Medulla oblongata (tissue), 1 donor: ENCODE measurements around the gene NARS2.
"Not testable (repeated sequence)": the region's sequence is repeated elsewhere in the genome, so short reads cannot be mapped to it uniquely, and the experiment has no call there.

Source experiments
- DNase-seq: peaks from one replicate; pipeline ENCODE4 v3.0.0-alpha.2; 2015; ENCODE audit errors: extremely low spot score

Gene NARS2

DNA sequence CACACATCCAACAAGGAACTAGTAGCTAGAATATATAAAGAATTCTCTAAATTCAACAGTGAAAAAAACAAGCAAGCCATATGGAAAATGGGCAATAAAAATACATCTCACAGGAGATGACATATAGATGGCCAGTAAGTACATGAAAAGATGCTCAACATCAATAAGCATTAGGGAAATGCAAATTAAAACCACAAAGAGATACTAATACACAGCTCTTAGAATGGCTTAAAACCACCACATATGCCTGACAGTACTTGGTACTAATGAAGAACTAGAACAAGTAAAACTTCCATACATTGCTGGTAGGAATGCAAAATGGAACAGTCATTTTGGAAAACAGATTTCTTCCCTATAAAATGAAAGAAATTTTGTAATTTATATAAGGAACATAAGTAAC, 85.5 kb downstream of the NARS2 start:
- DNase-seq: no peak

DNA sequence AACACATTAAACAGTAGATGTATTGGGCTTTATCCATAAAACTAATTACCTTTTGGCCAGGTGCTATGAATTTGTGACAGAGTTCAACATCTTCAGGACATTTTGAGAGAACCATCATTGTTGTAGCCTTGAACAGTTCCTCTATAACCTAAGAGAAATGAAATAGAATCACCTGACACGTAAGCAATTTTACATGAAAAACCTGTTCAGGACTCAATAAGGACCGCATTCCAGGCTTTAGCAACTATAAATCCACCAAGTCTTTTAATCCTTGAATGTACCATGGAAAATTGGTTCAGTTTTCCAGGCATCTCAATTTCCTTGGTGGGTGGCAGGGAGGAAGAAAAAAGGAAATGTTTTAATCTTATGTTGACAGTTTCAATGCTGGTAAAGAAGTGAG, 96.1 kb downstream of the NARS2 start:
- DNase-seq: no peak

DNA sequence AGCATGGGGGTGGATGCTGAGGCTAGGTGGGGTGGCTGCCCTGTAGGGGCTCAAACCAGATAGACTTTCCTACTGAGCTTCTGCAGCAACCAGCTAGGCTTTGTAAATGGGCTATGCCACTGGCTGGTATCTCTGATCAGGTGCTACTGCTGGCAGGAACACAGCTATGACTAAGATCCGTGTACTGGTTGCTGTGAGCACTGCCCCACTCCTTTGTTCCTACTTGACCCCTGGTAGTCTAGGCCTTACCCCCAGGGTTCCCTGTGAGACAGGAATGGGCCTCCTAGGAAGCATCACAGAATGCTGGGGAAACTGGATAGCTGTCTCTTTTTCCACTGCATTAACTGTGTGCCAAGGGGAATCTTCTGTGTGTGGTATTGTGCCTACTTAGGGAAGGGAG, 98.6 kb downstream of the NARS2 start:
- peak; percentile 6 for DNase-seq

DNA sequence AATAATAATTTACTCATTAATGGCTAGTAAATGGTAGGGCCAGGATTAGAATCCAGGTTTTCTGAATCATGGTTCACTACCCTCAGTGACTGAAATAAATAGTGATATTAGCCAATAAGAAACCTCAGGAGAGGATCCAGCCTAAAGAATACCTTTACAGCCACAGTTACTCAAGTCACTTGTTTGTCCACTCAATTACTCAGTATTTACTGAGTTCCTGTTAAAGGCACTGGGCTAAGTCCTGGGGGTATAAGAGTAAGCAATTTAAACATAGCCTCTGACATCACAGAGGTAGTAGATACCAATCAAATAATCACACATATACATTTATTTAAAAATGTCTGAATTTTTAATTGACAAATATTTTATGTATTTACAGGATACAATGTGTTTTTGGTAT, 100.2 kb downstream of the NARS2 start:
- DNase-seq: no peak

DNA sequence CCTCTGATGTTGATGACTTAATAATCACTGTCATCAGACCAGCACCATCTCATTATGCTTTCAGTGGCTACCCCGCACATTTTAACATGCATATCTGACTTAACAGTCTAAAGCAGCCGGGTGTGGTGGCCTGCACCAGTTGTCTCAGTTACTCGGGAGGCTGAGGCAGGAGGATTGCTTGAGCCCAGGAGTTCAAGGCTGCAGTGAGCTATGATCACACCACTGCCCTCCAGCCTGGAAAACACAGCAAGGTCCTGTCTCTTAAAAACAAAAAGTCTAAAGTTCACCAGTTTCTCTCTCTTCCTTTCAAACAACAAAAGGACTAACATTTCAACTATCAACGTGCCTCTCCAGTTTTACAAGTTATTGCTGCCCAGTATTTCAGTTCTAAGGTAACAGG, 101.8 kb downstream of the NARS2 start:
- DNase-seq: no peak

DNA sequence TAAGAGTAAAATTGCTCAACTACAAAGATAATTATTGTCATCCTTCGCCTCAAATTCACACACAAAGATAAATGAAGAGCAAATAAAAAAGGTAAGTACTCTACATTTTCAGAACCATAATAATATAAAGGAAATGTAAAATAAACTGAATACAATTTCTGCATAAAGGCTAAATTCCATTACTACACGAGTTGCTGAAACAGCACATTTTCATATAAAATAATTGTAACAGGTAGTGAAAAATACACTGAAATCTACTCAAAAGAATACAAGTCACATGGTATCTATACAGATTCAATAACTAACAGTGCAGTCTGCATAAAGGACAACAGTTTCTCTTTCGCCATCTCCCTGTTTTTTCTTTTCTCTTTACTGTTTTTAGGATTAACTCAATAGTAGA, 102.3 kb downstream of the NARS2 start:
- no peak for DNase-seq

DNA sequence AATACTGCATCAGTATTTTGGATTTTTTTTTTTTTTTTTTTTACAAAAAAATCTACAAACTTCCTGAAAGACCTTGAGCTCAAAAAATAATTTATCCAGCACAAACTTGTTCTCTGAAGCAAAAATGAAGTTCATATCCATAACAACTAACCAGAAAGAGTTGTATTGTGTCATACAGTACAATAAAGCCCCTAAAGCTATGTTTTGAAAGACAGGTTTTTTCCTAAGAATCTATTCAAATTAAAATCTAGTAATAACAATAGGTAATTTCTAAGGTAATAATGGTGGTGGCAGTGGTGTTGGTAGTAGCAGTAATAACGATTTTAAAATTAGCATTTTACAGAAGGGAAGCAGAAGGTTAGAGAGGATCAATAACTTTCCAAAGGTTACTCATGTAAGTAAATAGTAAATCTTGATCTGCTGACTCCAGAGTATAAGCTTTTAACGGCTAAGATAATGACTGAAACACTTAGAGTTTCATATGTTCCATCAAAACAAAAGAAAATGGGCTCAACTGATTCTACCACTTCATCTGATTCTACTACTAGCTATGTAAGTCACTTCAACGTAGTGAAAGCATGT, 103.7 kb downstream of the NARS2 start:
- no peak for DNase-seq

DNA sequence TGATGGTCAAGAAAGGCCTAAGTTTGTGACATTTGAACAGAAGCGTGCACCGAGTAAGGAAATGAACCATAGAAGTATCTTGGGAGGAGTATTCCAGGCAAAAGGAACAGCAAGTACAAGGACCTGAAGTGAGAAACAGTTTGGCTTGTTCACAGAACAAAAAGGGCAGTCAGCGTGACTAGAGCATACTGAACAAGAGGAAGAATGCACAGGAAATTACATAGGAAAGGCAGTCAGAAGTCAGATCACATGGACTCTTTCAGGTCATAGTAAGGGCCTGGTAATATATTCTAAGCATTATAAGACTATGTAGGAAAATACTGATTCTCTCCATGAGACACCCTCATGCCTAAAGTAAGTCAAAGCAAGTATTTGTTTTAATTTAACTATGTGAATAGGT, 104.8 kb downstream of the NARS2 start:
- DNase-seq: peak; percentile 30

DNA sequence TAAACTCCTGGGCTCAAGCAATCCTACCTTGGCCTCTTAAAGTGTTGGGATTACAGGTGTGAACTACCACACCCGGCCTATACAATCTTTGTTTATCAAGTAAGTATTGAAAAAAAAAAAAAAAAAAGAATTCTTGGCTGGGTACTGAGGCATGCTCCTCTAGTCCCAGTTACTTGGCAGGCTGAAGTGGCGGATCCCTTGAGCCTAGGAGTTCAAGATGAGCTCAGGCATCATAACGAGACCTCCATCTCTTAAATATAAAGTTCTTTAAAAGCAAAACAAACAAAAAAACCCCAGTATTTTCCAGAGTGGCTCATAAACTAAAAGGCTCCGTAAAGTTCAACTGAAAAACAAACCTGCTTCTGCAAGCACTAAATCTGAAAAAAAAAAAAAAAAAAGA, 106.7 kb downstream of the NARS2 start:
- DNase-seq: no peak

DNA sequence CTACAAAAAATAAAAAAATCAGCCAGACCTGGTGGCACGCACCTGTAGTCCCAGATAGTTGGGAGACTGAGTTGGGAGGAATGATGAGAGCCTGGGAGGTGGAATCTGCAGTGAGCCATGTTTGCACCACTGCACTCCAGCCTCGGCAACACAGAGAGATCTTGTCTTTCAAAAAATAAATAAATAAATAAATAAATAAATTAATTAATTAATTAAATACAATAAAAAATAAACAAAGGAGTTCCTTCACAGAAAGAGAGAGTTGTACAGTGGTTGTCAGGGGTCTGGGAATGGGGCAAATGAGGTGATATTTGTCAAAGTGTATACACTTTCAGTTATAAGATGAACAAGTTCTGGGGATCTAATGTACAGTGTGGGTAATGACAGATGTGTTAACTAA, 107.3 kb downstream of the NARS2 start:
- DNase-seq: no peak

DNA sequence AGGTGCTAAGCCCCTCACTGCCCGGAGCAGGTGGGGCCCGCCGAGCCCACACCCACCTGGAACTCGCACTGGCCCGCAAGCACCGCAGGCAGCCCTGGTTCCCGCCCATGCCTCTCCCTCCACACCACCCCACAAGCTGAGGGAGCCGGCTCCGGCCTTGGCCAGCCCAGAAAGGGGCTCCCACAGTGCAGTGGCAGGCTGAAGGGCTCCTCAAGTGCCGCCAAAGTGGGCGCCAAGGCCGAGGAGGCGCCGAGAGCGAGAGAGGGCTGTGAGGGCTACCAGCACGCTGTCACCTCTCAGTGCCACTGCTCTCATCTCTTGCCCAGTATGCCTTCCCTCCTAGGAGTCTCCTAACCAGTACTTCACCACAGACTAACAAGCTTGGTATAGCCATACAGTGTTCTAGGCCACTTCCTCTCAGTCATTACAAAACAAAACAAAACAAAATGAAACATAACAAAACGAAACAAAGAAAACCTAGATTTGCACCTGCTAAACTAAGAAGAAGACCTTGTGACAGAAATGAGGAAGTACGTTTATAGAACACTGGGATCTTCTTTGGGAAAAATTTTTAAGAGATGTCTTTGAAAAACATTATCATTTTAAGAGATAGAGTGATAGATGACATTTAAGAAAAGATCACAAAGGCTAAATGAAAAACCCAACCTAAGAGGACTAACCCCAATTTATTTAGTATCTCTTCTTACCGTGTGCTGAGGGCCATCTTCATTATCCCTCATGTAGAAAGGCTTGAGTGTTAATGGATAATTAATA, 109.3 kb downstream of the NARS2 start:
- DNase-seq: no peak

DNA sequence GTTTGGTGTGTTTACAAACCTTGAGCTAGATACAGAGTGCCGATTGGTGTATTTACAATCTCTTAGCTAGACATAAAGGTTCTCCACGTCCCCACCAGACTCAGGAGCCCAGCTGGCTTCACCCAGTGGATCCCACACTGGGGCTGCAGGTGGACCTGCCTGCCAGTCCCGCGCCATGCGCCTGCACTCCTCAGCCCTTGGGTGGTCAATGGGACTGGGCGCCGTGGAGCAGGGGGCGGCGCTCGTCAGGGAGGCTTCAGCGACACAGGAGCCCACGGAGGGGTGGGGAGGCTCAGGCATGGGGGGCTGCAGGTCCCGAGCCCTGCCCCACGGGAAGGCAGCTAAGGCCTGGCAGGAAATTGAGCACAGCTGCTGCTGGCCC, 109.9 kb downstream of the NARS2 start:
- not testable (repeated sequence) for DNase-seq

DNA sequence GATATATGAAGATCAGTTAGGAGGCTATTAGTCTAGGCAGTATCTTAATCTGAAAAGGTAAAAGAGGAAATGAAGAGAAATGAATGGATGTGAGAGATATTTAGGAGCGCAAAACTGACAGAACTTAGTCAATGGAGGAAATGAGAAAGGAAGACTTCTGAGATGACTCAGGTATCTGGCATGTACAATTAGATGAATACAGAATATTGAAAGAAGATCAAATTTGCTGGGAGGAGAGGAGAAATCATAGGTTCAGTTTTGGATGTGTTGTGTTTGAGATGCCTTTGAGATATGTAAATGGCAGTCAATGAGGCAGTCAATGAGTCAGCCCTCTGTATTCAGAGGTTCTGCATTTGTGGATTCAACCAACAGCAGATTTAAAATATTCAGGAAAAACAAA, 114.2 kb downstream of the NARS2 start:
- no peak for DNase-seq

DNA sequence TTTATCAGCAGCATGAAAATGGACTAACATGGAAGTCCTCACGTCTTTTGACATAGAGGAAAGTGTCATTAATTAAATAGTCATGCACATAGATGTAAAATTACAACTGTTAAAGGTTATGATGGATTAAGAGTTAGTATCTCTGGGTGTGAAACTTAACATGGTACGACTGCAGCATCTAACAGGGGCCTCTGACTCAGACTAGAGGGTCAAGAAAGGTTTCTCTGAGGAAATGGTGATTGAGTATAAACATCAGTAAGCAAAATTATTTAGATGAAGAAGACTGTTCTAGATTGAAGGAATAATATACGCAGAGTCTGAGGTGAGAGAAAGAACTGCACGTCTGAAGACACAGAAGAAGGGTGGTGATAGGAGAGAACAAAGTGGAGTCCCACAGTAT, 114.9 kb downstream of the NARS2 start:
- no peak for DNase-seq

DNA sequence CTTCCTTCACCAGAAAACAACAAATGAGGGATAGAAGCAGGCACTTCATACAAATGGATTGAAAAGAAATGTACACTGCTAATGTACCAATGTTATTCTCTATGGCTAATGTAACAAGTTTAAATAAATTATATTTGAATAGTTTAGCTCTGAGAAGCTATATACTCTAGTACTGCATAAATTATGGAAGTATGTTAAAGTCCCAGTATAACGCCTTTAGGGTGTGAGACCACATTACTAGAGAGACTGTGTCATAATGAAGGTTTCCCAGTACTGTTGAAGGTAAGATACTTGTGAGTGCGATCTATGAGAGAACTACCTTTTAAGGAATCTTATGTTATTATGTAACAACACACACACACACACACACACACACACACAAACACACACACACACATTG, 117.2 kb downstream of the NARS2 start:
- DNase-seq: no peak

DNA sequence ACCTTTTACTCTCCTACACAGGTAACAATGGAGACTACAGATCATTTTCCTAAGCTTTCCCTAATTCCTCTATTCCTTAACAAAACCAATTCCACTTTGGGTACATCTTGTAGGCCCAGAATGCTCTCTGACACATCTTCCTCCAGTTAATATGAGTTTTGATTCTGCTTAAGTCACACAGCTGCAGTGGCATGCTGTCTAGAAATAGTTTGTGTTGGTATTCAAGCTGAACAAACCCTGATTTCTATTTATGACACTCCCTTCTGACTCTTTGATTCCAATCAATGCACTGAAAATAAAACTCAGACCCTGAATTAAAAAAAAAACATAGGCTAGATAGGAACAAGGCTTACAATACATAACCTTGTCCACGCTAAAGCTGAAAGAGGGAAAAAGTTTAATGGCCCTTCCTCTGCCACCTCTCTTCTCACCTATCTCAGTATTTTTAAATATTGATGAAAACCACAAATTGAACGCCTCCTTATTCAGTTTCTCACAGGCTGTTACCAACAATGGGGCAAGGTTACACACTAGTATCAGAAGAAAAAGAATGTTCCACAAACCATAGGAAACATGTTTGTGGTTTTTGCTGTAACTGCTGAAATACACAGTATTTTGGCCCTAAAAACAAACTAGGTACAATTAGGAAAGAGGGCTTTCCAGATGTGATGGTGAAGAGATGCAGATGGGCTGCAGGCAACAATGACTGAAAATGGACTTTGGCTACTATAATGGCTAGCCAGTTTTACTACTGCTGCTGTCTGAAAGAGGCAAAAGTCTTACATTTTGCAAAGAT, 121.3 kb downstream of the NARS2 start:
- DNase-seq: no peak

DNA sequence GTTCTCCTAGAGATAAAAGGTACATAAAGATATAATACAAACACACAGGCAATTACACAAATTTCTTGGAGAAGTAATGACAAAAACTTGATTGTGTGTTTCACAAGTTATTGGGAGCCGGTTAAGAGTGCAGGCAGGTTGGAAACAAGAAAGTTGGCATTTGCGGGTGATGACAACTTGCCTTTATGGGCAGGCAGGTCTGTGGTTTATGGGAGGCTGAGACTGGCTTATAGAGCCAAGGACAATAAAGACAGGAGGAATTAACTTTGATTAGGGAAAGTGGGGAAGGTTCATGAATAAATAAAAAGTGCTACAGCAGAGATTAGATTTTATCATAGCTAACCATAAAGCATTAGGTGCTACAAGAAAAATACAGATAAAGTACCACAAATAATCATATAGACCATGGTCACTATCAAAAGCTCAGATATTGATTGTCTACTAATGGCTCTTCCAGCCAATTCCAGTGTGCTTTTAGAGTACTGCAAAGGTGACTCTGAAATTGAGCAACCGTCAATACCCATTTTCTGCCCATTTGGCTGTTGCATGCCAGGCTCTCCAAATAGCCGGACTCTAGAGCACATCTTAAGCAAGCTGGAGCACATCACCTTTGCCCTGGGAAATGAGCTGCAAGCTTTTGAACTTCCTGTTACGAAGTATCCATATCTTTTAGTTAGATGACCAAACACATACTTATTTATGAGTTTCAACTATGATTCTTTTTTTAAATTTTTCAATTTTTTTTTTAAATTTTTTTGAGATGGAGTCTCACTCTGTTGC, 123.1 kb downstream of the NARS2 start:
- DNase-seq: no peak

DNA sequence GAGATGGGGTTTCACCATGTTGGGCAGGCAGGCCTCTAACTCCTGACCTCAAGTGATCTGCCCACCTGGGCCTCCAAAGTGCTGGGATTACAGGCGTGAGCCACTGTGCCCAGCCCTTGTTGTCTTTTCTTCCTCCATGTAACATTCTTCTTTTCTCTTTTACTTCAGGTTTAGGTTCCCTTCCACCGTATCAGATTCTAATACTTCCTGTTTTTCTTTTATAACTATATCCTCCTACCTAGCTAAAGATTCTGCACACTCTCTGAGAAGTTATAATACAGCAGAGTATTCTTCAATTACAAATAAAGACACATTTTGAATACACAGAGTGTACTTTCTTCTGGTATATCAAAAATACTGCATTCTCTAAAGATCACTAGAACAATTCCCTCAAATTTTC, 123.8 kb downstream of the NARS2 start:
- DNase-seq: no peak

DNA sequence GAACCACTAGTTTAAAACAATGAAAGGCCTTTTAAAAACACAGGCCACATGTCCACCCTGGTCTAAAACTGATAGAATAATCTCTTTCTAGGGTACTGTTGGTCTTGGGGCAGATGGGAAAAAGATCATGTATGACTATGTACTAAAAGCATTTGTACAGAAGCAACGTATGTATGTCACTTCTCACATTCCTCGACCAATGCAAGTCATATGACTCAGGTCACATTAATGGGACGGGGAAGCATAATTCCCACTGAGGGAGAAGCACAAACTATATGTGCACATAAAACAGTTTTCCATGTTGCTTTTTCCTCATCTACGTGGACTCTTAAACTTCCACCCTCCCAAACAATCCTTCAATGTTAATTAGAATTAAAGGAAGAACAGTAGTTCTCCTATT, 124.8 kb downstream of the NARS2 start:
- DNase-seq: no peak

DNA sequence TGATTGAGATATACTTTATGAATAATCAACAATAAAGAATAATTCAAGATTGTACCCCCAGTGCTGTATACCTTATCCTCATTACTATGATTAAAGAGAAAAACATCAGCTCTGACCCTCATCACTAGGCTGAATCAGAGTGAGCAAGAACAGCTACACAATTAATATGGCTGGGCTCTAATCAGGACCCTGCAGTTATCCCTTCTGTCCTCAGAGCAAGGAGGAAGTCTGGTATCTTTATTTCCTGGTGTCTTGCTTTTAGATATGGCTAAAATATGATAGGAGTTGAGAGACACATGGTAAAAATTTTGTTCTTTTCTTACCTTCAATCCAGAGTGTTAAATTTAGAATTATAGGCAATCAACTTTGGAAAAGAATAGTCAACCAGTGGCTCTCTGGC, 128.5 kb downstream of the NARS2 start:
- no peak for DNase-seq

DNA sequence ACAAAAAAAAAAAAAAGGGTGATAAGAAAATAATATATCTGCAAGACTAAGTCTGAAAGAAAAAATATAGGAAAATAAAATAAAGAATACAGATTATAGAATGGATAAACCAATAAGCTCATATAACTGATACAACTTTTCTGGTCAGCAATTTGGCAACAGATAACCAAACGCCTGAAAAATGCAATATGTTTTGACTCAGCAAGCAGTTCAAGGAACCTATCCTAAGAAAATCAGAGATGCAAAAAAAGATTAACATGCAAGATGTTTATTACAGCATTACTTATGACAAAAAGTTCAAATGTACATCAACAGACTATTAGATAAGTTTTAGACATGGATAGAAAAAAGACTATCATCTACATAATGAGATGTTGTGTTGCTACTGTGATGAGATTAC, 129.9 kb downstream of the NARS2 start:
- no peak for DNase-seq

DNA sequence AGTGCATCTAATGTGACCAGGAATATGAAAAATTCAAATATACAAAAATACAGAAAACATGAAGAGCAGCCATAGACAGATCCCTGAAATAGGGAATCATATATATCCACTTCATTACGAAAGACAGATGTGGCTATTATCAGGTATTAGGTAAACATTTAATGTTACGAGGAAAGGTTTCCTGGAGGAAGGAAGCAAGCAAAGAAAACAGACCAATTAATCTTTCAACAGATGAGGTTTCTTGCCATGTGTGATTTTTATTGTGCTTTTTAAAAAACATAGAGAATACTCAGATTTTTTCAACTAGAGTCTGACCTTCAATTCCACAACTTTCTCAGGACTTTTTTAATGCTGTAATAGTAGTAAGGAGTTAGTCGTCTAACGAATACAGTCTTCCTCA, 132.7 kb downstream of the NARS2 start:
- no peak for DNase-seq
